HG03439 (cell line): ENCODE measurements around the gene OR8B8.
"Not testable (repeated sequence)": the region's sequence is repeated elsewhere in the genome, so short reads cannot be mapped to it uniquely, and the experiment has no call there.

Experiments
- ATAC-seq: cut with Tn5 transposase; IDR thresholded peaks from one replicate; pipeline ENCODE4 v1.9.1; 2021; ENCODE audit warnings: mild to moderate bottlenecking, moderate library complexity; ENCODE audit not compliant: unreplicated experiment

The OR8B8 gene

DNA sequence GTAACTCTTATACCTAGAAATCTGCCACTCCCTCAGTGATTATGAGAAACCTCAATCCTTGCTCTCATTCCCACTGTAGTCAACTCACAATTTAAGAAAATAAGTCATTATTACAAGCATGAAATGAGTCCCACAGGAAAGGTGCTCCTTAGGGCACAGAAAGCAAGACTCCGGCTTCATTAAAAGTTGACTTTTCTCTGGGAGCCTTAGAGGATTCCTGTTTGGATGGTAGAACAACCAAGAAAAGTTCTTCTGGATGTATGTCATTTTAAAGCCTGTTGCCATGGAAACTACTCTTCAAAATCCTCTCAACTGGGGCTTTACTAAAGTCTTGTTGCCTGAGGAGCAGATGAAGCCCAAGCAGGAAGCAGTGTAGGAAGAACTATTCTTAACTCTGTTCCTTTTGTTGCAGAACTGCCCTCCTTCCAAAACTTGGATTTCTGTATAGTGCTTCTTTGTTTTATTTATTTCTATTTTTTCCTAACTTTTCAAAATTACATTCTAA is at the start of gene OR8B8:
OR8B8 (minus strand) TSS at position 51 of the 505 bp plus-strand sequence. CDS start 4,611 bp downstream, outside the sequence.
- no peak for ATAC-seq

GRCh38 chr11:124493016-124493655 is 47.6 kb upstream of the OR8B8 start:
- ATAC-seq = no peak

DNA sequence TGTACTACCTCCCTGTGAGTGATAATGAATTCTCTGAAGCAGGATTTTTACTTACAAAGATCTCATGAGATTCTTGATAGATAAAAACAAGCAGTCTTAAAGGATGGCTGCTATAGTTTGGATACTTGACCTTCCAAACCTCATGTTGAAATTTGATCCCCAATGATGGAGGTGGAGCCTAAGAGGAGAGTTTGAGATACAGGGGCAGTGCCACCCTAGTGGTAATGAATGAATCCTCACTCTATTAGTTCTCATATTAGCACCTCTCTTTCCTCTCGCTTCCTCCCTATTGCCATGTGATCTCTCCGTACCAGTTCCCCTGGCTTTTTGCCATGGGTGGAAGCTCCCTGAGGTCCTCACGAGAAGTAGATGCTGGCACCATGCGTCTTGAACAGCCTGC is 37.9 kb upstream of the OR8B8 start:
- ATAC-seq = no peak

DNA sequence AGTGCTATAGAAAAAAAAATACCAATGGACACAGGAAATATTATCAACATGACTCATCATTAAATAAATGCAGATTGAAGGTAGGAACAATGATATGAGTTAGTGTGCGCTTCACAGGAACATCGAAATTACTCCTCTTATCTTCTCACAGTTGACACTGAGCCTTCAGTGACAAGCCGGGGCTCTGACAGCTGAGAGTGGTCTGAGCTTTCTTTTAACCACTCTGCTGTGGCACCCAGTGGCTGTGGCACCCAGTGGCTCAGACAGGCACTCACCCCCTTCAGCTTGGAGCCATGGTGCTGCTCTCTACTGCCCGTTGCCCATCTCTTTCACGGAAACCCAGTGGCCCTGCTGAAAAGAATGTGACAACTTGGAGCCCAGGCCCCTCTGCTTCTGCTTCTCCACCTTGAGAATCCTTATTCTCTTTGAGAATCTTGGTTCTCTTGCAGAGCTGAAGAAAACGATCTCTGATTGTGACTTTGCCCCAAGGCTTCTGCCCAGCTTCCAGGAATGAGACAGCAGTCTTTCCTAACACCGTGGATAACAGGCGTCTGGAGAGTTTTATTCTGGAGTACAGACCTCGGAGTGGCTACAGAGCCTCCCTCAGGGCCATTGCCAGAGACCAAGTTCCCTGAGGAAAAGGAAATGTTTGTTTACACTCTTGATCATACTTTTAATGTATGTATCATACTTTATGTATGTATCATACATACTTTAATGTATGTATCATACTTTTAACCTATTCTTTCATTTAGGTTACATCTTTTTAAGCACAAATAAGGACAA is 37.1 kb upstream of the OR8B8 start:
- ATAC-seq = no peak

- ATAC-seq = peak; percentile 49
Observed at GRCh38 chr11:124481365-124482323, 36.1 kb upstream of the OR8B8 start.

DNA sequence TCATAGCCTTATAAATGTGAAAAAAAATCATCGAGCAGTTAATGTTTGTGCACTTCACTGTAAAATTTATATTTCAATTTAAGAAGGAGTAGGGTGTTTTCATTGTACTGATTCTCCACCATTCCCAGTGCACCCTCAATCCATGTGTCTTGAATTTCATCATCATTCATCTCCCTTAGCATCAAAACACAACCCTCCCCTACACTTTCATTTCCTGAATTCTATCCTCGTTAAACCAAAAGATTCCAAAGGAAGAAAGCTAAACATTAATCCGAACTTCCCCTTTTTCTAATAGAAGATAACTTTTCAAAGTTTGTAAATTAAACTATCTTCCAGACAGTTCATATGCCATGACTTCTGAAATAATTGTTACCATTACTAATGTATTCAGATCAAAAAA is 34.1 kb upstream of the OR8B8 start:
- no peak for ATAC-seq

GRCh38 chr11:124475265-124475664 is 29.8 kb upstream of the OR8B8 start:
- no peak for ATAC-seq

GRCh38 chr11:124474779-124475178 is 29.3 kb upstream of the OR8B8 start:
- no peak for ATAC-seq

- ATAC-seq = no peak
Observed at GRCh38 chr11:124474079-124474478, 28.6 kb upstream of the OR8B8 start.

DNA sequence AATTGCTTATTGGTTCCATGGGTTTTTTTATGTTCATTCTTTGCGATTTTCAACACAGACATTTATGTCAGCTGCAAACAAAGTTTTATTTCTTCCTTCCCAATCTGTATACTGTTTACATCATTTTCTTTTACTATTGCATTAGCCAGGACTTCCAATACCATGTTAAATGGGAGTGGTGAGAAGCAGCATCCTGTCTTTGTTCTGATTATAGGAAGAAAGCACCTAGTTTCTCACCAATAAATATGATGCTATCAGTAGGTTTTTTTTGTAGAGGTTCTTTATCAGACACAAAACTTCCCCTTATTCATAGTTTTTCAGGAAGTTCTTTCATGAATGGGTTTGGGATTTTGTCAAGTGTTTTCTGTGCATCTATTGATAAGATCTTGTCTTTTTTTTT is 28.0 kb upstream of the OR8B8 start:
- no peak for ATAC-seq

DNA sequence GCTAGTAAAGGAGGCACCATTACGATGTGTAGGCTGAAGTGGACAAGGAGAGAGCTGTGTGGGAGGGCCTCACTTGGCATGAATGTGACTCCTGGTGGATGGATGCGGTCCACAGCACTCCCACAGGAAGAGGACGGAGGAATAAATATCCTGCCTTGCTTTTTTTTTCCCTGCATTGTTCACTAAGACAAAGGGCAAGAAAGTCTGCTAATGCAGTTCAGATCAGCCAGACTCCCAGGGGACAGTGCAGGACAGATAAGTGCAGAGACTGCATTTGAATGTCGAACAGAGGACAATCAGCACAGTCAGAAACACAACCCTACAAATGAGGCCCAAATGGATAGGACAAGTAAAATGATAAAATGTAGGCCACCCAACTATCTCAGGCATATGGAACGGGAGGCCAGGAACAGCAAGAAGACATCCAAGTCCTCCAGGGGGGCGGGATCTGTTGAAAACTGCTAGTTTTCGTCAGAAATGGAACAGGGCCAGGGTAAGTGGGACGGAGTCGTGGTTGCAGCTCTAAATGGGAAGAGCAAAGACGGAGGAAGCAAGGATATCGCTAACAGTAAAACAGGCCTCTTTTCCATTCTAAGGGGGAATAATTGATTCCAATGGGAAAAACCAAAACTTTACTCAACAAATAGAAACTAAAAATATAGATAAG is 25.2 kb upstream of the OR8B8 start:
- ATAC-seq = no peak

GRCh38 chr11:124467381-124467927 is 22.0 kb upstream of the OR8B8 start:
- no peak for ATAC-seq

DNA sequence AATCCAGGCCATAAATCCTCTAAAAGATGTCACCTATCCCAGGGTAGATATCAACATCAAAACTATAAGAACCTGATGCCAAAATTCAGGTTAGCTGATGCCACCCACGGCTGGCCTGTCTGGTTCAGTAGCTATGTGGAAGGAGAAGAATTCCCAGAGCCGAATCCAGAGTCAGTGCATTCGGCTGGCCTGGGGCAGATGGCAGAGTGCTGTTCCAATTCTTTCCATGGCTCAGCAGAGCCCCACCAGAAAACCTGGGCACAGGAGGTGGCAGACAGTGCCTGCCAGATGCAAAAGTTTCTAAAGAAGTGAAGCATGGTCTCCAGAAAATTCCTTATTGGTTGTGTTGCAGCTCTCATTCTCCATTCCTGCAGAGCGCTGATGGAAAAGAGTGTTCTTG is 19.9 kb upstream of the OR8B8 start:
- no peak for ATAC-seq

GRCh38 chr11:124463990-124464389 is 18.5 kb upstream of the OR8B8 start:
- ATAC-seq = no peak

GRCh38 chr11:124463324-124463723 is 17.8 kb upstream of the OR8B8 start:
- no peak for ATAC-seq

- ATAC-seq = no peak
Observed at GRCh38 chr11:124460459-124460858, 15.0 kb upstream of the OR8B8 start.

DNA sequence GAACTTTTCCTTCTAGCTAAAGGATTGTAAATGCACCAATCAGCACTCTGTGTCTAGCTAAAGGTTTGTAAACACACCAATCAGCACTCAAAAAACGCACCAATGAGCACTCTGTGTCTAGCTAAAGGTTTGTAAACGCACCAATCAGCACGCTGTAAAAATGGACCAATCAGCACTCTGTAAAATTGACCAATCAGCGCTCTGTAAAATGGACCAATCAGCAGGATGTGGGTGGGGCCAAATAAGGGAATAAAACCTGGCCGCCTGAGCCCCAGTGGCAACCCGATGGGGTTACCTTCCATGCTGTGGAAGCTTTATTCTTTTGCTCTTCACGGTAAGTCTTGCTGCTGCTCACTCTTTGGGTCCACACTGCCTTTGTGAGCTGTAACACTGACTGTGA is 13.9 kb upstream of the OR8B8 start:
- ATAC-seq = not testable (repeated sequence)

GRCh38 chr11:124454552-124454951 is 9.1 kb upstream of the OR8B8 start:
- no peak for ATAC-seq

- ATAC-seq = no peak
Observed at GRCh38 chr11:124446916-124447315, 1.4 kb upstream of the OR8B8 start.

GRCh38 chr11:124442847-124443246 is 2.6 kb downstream of the OR8B8 start:
- no peak for ATAC-seq
